GM10248 (cell line): Measurements from ENCODE around the gene UCHL3.

Source experiments
- CTCF ChIA-PET: fragments of 300-600 bp; sonication (Branson Sonifier 250); formaldehyde crosslinking; extraction: SDS; loops from one replicate; lab custom pipeline; 2021; ENCODE audit warnings: antibody characterized with exemption; lab: Yijun Ruan, JAX
- POLR2A ChIA-PET: fragments of 350-650 bp; sonication (Branson Sonifier 250); formaldehyde crosslinking; extraction: SDS; loops from one replicate; lab custom pipeline; 2020; ENCODE audit warnings: antibody characterized with exemption; lab: Yijun Ruan, JAX
- DNase-seq: peaks from one replicate; pipeline ENCODE4 v3.0.0; 2012; ENCODE audit errors: extremely low spot score
- CTCF ChIP-seq: IDR thresholded peaks from 2 replicates; pipeline ENCODE4 v1.5.1; 2012; ENCODE audit warnings: mild to moderate bottlenecking, low read depth; ENCODE audit errors: extremely low read depth, missing control alignments, control extremely low read depth

Gene UCHL3

GRCh38 chr13:75645141-75645540 lies 95.5 kb downstream of the UCHL3 start:
- DNase-seq, result no peak
- CTCF ChIA-PET, result interaction anchor here (1.7 to 2.1 kb wide), 2 partner anchors 12 to 50 kb away, joined by 5 to 13 read pairs; no protein-coding TSS in a partner anchor
- POLR2A ChIA-PET, result no interaction called here
- TF ChIP-seq CTCF, result no peak

- TF ChIP-seq CTCF, result no peak
- CTCF ChIA-PET, result interaction anchor here (0.8 to 1.4 kb wide), 5 partner anchors 8 to 204 kb away, joined by 3 to 6 read pairs (median 4); no protein-coding TSS in a partner anchor
- peak; percentile 46 for DNase-seq
- POLR2A ChIA-PET, result no interaction called here
These were observed 97.7 kb downstream of the UCHL3 start for GRCh38 chr13:75647126-75647784.

GRCh38 chr13:75648446-75648845 lies 98.9 kb downstream of the UCHL3 start:
- POLR2A ChIA-PET, result interaction anchor here (0.6 kb wide), 2 partner anchors 206 to 273 kb away, joined by 3 to 5 read pairs; no protein-coding TSS in a partner anchor
- no peak for DNase-seq
- no peak for TF ChIP-seq CTCF
- CTCF ChIA-PET, result interaction anchor here (0.8 to 1.4 kb wide), 6 partner anchors 9 to 48 kb away, joined by 3 to 6 read pairs (median 4); no protein-coding TSS in a partner anchor

GRCh38 chr13:75651013-75651412 lies 101.4 kb downstream of the UCHL3 start:
- TF ChIP-seq CTCF, result no peak
- POLR2A ChIA-PET, result no interaction called here
- DNase-seq, result no peak
- CTCF ChIA-PET, result interaction anchor here (0.9 to 1.4 kb wide), 3 partner anchors 11 to 13 kb away, joined by 3 to 4 read pairs (median 4); no protein-coding TSS in a partner anchor

- TF ChIP-seq CTCF, result no peak
- ChIA-PET POLR2A (no interaction called here), CTCF (interaction anchor here (1.1 to 1.9 kb wide), 2 partner anchors 14 to 44 kb away, joined by 3 to 5 read pairs; no protein-coding TSS in a partner anchor)
- DNase-seq, result no peak
These were observed 103.1 kb downstream of the UCHL3 start for GRCh38 chr13:75652726-75653125.
